ENCODE measurements around the gene BRMS1L.
A peak's percentile ranks its signal among the peaks of the same experiment; 100 is the strongest.

BRMS1L gene

GRCh38 chr14:35865611-35866324, 39.6 kb downstream of the BRMS1L start:
- DNase-seq (ENCODE audit: low read depth in 2 of 3, low spot score in 1 of 3): no peak

DNA sequence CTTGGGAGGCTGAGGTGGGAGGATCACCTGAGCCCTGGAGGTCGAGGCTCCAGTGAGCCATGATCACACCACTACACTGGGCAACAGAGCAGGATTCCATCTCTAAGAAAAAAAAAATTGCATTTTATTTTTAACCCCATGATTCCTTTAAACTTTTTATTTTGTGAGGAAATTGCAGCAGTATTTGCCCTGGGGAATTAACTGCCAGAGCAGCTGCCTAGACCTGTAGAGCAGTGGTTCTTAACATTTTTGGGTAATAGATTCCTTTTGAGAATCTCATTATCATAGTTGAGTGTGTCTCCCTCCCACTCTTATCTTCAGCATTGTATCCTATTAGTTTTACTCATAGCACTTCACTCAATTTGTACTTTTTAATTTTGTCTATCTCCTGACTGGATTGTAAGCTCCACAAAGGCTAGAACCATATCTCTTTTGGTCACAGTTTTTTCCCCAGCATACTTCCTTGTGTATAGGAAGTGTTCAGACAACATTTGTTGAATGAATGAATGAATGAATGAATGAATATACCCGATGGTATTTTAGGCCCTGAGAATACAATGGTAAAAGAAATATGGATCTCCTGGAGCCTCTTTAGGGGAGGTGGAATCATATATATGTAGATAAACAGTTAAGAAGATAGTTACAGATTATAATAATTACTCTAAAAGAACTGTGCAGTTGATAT, 40.6 kb downstream of the BRMS1L start:
- DNase-seq (ENCODE audit: low read depth in 2 of 3, low spot score in 1 of 3): no peak

DNA sequence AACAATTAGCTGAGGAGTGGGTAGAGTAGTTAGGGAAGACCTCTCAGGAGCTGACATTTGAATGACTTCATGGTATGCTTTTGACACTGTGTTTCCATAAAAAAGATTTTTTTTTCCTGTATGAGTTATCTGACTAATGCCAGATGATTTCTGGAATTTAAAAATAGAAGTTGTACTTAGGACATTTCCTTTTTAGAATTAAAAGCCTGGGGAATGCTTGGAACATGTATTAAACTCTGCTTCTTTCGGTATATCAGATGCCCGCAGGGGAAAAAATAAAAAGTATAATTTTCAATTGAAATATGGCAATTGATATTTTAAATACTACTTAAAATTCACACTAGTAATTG, 41.1 kb downstream of the BRMS1L start:
- DNase-seq (ENCODE audit: low read depth in 2 of 3, low spot score in 1 of 3): no peak

DNA sequence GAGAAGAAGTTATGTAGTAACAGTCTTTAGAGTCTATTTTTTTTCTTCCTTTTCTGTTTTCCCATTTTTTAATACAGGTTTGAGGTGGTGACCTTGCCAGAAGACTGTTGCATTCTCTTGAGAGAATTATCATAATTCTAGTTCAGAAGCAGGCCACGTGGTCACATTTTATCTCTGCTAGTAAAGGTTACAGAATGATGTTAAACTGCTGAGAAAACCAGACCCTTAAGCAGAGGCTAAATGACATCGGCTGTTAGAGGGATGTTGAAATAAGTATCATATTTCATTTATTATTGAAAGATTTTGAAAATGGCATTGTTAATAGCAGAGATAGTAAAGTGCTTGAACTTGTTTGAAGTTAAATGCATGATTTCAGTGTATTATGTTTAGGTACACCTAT, 49.2 kb downstream of the BRMS1L start:
- no peak for DNase-seq (ENCODE audit: low read depth in 2 of 3, low spot score in 1 of 3)

DNA sequence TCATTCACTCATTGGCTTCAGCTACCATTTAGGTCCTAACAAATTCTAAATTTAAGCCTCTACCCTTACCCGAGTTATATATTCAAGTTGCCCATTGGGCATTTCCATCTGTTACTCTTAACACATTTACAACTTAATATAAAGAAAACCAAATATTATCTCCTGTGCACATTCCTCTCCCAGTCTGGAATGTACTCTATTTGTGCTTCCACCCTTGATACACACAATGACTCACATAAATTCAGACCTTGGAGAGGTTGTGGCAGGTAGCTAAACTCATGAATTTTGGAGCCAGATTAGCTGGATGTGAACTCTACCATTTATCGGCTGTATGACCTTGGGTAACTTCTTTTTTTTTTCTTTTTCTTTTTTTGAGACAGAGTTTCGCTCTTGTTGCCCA, 51.1 kb downstream of the BRMS1L start:
- no peak for DNase-seq (ENCODE audit: low read depth in 2 of 3, low spot score in 1 of 3)

DNA sequence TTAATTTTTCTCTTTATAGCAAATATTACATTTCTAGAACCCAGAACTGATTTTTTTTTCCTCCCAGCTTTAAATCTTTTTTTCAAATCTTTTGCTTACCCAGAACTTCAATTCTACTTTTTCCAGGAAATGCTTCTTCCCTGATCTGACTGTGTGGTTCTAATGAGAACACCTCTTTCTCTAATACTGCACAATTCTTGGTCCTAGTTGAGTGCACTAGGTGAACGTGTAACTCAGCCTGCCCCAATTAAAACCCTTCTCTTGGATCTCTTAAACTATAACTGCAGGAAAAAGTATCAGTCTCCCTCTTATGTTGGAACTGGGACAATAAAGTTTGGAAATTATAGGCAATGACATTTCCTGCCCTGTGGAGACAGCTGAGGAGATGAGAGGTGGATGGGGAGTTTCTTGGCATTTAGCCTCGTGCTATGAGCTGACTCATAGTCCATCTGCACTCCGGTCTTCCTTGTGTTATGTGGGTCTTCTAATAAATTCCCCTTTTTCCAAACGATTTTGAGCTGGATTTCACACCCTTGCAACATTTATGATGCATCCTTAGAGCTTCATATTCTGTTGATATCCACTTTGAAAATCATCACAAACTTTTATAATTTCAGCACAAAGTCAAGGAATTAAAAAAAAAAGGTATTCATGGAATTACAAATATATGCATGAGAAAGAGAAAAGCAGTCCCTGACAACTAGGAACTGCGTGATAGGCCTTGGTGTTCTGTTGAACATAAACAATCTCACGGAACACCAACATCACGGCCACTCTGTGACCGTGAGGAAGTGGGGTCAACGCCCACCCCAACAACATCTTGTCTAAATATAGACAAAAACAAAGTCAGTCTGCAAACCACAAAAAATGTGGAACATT, 52.4 kb downstream of the BRMS1L start:
- no peak for DNase-seq (ENCODE audit: low read depth in 2 of 3, low spot score in 1 of 3)

GRCh38 chr14:35879151-35879648, 53.1 kb downstream of the BRMS1L start:
- no peak for DNase-seq (ENCODE audit: low read depth in 2 of 3, low spot score in 1 of 3)

- DNase-seq (ENCODE audit: low read depth in 2 of 3, low spot score in 1 of 3): no peak
Measured at GRCh38 chr14:35879654-35880249, 53.6 kb downstream of the BRMS1L start.

DNA sequence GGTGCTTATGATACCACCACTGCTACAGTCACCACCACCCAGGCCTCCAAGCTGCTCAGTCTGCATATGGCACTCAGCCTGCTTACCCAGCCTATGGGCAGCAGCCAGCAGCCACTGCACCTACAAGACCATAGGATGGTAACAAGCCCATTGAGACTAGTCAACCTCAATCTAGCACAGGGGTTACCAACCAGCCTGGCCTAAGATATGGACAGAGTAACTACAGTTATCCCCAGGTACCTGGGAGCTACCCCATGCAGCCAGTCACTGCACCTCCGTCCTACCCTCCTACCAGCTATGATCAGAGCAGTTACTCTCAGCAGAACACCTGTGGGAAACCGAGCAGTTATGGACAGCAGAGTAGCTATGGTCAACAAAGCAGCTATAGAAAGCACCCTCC, 55.1 kb downstream of the BRMS1L start:
- DNase-seq (ENCODE audit: low read depth in 2 of 3, low spot score in 1 of 3): no peak

- peak in 2 of 3 donors; percentile 1 to 5 for DNase-seq (ENCODE audit: low read depth in 2 of 3, low spot score in 1 of 3)
Measured at GRCh38 chr14:35883677-35884293, 57.6 kb downstream of the BRMS1L start.

GRCh38 chr14:35890308-35890707, 64.2 kb downstream of the BRMS1L start:
- DNase-seq (ENCODE audit: low read depth in 2 of 3, low spot score in 1 of 3): no peak

- no peak for DNase-seq (ENCODE audit: low read depth in 2 of 3, low spot score in 1 of 3)
Measured at GRCh38 chr14:35895256-35895655, 69.1 kb downstream of the BRMS1L start.

DNA sequence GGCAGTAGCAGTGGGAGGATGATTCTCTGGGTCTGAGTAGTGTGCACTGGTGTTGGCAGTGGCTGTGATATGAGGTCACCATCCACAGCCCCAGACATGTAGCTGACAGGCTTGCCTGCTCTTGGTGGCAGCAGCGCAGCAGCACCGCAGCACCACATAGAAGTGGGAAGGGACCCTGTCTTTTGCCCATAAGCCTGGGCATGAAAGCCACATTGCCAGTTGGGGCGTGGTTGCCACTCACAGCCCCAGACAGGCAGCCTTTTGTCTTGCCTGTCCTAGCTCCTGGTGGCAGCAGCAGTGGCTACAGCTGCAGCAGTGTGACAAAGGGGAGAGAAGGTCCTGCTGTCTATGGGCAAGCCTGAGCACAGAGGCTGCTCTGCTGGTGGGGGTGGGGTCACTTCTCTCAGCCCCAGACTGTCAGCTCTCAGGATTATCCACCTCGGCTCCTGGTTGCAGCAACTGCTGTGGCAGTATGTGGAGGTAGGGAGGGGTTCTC, 71.5 kb downstream of the BRMS1L start:
- no peak for DNase-seq (ENCODE audit: low read depth in 2 of 3, low spot score in 1 of 3)

DNA sequence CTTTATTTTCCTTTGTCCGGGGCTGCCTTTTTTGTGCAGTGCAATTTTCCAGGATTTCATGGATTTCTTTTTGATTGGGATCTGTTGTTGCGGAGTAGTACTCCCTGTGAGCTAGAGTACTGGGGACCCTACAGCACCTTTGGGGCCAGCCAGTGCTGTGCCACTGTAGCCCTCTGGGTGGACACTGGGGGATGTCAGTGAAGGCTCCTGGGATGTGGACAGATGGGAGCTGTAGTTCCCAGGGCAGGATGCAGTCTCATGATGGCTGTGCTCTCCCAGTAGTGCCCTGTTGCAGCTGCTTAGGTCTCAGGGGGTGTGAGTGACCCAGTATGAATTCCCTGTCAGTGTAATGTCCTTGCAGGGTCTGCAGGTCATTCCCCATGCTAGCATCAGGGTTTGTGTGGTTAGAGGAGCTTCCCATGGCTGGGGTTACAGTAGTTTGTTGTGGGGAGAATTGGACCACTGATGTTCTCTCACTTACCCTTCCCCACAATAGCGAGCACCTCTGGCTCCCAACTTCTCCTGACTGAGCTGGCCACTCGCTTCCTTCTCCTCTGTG, 72.2 kb downstream of the BRMS1L start:
- no peak for DNase-seq (ENCODE audit: low read depth in 2 of 3, low spot score in 1 of 3)

- DNase-seq (ENCODE audit: low read depth in 2 of 3, low spot score in 1 of 3): no peak
Measured at GRCh38 chr14:35900741-35901140, 74.6 kb downstream of the BRMS1L start.

GRCh38 chr14:35909665-35910064, 83.5 kb downstream of the BRMS1L start:
- DNase-seq (ENCODE audit: low read depth in 2 of 3, low spot score in 1 of 3): no peak

DNA sequence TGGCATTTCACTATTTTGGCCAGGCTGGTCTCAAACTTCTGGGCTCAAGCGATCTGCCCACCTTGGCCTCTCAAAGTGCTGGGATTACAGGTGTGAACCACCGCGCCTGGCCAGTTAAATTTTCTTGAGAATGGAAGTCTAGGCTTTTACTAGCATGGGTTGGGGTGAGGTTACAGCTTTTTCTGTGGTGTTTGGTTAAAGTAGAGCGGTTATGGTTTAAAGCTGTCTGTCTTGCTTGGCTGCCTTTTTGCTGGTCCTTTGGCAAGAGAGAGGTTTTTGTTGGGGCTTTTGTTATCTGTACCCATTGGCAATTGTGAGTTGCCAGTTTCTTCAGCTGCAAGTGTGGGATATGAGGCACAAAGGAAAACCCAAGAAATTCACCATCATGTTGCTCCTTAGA, 84.1 kb downstream of the BRMS1L start:
- DNase-seq (ENCODE audit: low read depth in 2 of 3, low spot score in 1 of 3): no peak

GRCh38 chr14:35911097-35911496, 85.0 kb downstream of the BRMS1L start:
- DNase-seq (ENCODE audit: low read depth in 2 of 3, low spot score in 1 of 3): no peak

DNA sequence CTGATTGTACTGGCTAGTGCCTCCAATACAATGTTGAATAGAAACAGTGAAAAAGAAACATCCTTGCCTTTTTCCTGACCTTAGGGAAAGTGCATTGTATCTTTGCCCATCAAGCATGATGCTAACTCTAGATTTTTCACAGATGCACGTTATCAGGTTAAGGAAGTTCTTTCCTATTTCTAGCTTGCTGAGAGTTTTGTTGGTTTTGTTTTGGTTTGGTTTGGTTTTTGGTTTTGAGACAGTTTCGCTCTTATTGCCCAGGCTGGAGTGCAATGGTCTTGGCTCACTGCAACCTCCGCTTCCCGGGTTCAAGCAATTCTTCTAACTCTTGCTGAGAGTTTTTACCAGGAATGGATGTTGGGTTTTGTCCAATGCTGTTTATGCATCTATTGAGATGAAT, 89.0 kb downstream of the BRMS1L start:
- no peak for DNase-seq (ENCODE audit: low read depth in 2 of 3, low spot score in 1 of 3)

- no peak for DNase-seq (ENCODE audit: low read depth in 2 of 3, low spot score in 1 of 3)
Measured at GRCh38 chr14:35915775-35916174, 89.6 kb downstream of the BRMS1L start.
